Measurements from ENCODE around the gene ZNF263. TPM values are rescaled to one million over a fixed set of nuclear protein-coding genes. Genes with fewer than 3 reads are reported as not detected.

Gene ZNF263
- total RNA-seq: 10 to 100 TPM; 29.2 to 35.1 TPM
- 47.7 TPM for polyA plus RNA-seq

GRCh38 chr16:3282730-3283542, at the start of gene ZNF263:
Gene ZNF263 (plus strand): TSS chr16:3283491. CDS start chr16:3283819, 328 bp downstream.
- H3K4me1 ChIP-seq (ENCODE audit: insufficient read depth, low read length): peaks cover 25% of the 10 kb centered on the region
- H3K36me3 ChIP-seq (ENCODE audit: insufficient read depth, low read length): peaks cover 28% of the 10 kb centered on the region
- H3K4me1 Mint-ChIP-seq: peaks cover 35 to 48% (median 41%) of the 10 kb centered on the region in 3 donors
- peak within 1 kb of the TSS; percentile 88 to 97 (median 96) for H3K4me3 Mint-ChIP-seq
- H3K4me3 ChIP-seq (ENCODE audit: low read length): peak within 1 kb of the TSS; percentile 91
- H3K9me3 Mint-ChIP-seq: peaks cover 0 to 25% (median 11%) of the 10 kb centered on the region in 5 donors
- POLR2A ChIA-PET: interaction anchor here (0.6 to 1.9 kb wide), 17 partner anchors 16 to 435 kb away, joined by 3 to 21 read pairs (median 4); partner anchors contain the start of genes TIGD7, ZNF174, ZNF213 and ZNF75A
- peaks cover 0 to 4% of the 10 kb centered on the region in 2 donors for H3K27me3 Mint-ChIP-seq
- peaks cover 18 to 48% (median 38%) of the 10 kb centered on the region in 3 donors for H3K36me3 Mint-ChIP-seq
- peaks cover 9% of the 10 kb centered on the region for H3K9me3 ChIP-seq (ENCODE audit: low read length)
- DNase-seq: peak; percentile 87 to 95 (median 94)
- peak within 1 kb of the TSS; percentile 95 for H3K27ac ChIP-seq (ENCODE audit: low read depth, low read length)
- CTCF ChIA-PET: interaction anchor here (0.7 to 2.1 kb wide), 9 partner anchors 10 to 218 kb away, joined by 3 to 10 read pairs (median 3); partner anchors contain the start of genes CLUAP1, TIGD7, ZNF174 and ZNF75A
- no peaks in the 10 kb centered on the region for H3K27me3 ChIP-seq (ENCODE audit: insufficient read depth, low read length, poor library complexity, severe bottlenecking)
- peak within 1 kb of the TSS; percentile 84 to 99 (median 96) for H3K27ac Mint-ChIP-seq

- H3K27ac Mint-ChIP-seq: peak overlapping the region in 6 of 8 donors; percentile 84 to 97 (median 96)
- no peaks in the 10 kb centered on the region for H3K27me3 ChIP-seq (ENCODE audit: insufficient read depth, low read length, poor library complexity, severe bottlenecking)
- peaks cover 21% of the 10 kb centered on the region for H3K4me1 ChIP-seq (ENCODE audit: insufficient read depth, low read length)
- no peak for DNase-seq
- POLR2A ChIA-PET: interaction anchor here (0.6 to 1.6 kb wide), 10 partner anchors 13 to 1047 kb away, joined by 3 to 10 read pairs (median 4); no protein-coding TSS in a partner anchor
- CTCF ChIA-PET: interaction anchor here (1.1 kb wide), 1 partner anchor 19 kb away, joined by 4 read pairs; no protein-coding TSS in a partner anchor
- H3K4me3 ChIP-seq (ENCODE audit: low read length): peak overlapping the region; percentile 99
- H3K4me1 Mint-ChIP-seq: peaks cover 37 to 47% (median 42%) of the 10 kb centered on the region in 3 donors
- H3K36me3 Mint-ChIP-seq: peaks cover 33 to 49% (median 39%) of the 10 kb centered on the region in 3 donors
- H3K9me3 ChIP-seq (ENCODE audit: low read length): no peaks in the 10 kb centered on the region
- peak overlapping the region; percentile 92 for H3K27ac ChIP-seq (ENCODE audit: low read depth, low read length)
- H3K4me3 Mint-ChIP-seq: peak overlapping the region; percentile 92 to 98 (median 95)
- H3K36me3 ChIP-seq (ENCODE audit: insufficient read depth, low read length): peaks cover 31% of the 10 kb centered on the region
- peaks cover 6 to 15% (median 13%) of the 10 kb centered on the region in 5 donors for H3K9me3 Mint-ChIP-seq
- H3K27me3 Mint-ChIP-seq: no peaks in the 10 kb centered on the region
Observed at GRCh38 chr16:3234543-3234856, 48.8 kb upstream of the ZNF263 start.

DNA sequence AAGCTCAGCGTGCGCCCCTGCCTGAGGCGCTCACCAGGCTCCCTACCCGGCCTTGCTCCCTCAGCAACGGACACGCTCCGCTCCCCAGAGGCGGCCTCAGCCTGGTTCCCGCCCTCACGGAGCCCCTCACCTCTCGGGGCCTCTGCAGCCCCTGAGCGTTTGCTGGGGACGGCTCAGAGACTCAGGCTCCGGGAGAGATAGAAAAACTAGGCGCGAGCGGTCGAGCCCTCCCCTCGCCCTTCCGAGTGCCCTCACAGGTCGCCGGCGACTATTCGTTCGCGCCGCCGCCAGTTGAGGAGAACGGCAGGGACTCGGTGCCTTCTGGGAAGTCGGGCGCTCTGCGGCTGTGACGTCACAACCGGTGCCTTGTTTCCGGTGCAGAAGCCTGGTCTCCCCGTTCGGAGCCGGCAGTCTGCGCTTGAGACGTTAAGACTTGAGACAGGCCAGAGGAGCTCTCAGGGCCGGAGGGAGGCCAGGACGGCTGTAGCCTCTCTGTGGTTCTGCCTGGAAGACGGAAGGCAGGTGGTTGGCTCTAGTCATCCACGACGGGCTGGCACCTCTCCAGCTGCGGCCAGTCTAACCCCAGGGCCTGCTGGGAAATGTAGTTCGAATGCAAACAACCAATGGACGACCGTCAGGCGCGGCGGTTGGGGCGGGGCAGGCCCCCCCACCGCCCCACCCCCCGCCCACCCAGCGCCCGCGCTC, 48.3 kb upstream of the ZNF263 start, which contains the start of gene ZNF200:
Gene ZNF200, minus strand, starts transcription at position 302 of the 705 bp plus-strand sequence. CDS start 1,403 bp downstream, outside the sequence.
- Mint-ChIP-seq H3K27me3 (peaks cover 0 to 2% of the 10 kb centered on the region in 2 donors), H3K9me3 (peaks cover 5 to 13% (median 12%) of the 10 kb centered on the region in 5 donors), H3K27ac (peak within 1 kb of the TSS; percentile 96 to 97 (median 97)), H3K4me3 (peak within 1 kb of the TSS; percentile 92 to 98 (median 95)), H3K36me3 (peaks cover 32 to 47% (median 36%) of the 10 kb centered on the region in 3 donors), H3K4me1 (peaks cover 37 to 47% (median 42%) of the 10 kb centered on the region in 3 donors)
- CTCF ChIA-PET: interaction anchor here (1.1 kb wide), 1 partner anchor 20 kb away, joined by 4 read pairs; no protein-coding TSS in a partner anchor
- no peaks in the 10 kb centered on the region for H3K27me3 ChIP-seq (ENCODE audit: insufficient read depth, low read length, poor library complexity, severe bottlenecking)
- peak within 1 kb of the TSS; percentile 99 for H3K4me3 ChIP-seq (ENCODE audit: low read length)
- H3K9me3 ChIP-seq (ENCODE audit: low read length): no peaks in the 10 kb centered on the region
- DNase-seq: peak; percentile 86 to 94 (median 93)
- POLR2A ChIA-PET: interaction anchor here (0.6 to 1.6 kb wide), 8 partner anchors 15 to 324 kb away, joined by 3 to 5 read pairs (median 4); no protein-coding TSS in a partner anchor
- peak within 1 kb of the TSS; percentile 92 for H3K27ac ChIP-seq (ENCODE audit: low read depth, low read length)
- H3K4me1 ChIP-seq (ENCODE audit: insufficient read depth, low read length): peaks cover 21% of the 10 kb centered on the region
- H3K36me3 ChIP-seq (ENCODE audit: insufficient read depth, low read length): peaks cover 29% of the 10 kb centered on the region

DNA sequence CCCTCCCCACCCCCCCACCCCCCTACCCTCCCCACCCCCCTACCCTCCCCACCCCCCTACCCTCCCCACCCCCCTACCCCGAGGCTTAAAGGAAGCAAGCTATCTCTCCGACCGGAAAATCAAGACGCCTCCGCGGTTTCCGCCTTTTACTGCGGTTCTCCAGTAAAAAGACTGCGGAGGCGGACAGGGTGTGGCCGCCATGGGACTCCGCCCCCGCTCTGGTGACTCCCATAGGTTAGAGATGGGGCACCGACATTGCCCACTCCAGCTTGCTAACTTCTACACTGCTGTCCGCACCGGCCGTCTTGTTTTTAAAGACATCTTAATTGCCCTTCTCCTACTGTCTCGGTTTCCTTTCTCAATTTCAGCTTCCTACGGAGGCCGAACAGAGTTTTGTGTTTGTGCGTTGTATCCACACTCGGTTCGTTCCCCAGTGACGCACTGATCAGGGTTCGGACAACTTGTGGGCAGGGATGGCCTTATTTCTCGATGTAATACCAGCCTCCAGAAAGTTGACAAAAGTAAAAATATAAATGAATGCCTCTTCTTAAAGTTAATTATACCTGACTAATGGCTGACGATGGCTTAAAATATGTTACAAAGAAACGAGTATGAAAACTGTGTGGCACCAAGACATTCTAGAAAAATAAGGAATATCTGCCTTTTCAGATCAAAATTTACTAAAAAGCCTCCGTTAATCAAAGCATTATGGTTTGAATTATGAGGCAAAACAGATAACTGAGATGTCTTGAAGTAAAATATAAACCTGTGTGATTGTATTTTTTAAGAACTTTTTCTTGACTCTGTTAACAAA, 47.2 kb upstream of the ZNF263 start:
- Histone ChIP-seq H3K27me3 (ENCODE audit: insufficient read depth, low read length, poor library complexity, severe bottlenecking) (no peaks in the 10 kb centered on the region), H3K9me3 (ENCODE audit: low read length) (no peaks in the 10 kb centered on the region), H3K27ac (ENCODE audit: low read depth, low read length) (no peak overlapping the region), H3K36me3 (ENCODE audit: insufficient read depth, low read length) (peaks cover 18% of the 10 kb centered on the region), H3K4me1 (ENCODE audit: insufficient read depth, low read length) (peaks cover 21% of the 10 kb centered on the region), H3K4me3 (ENCODE audit: low read length) (no peak overlapping the region)
- peaks cover 0 to 8% of the 10 kb centered on the region in 2 donors for H3K27me3 Mint-ChIP-seq
- H3K36me3 Mint-ChIP-seq: peaks cover 21 to 37% (median 25%) of the 10 kb centered on the region in 3 donors
- peak overlapping the region; percentile 12 to 95 (median 80) for H3K27ac Mint-ChIP-seq
- peak overlapping the region; percentile 59 to 92 (median 80) for H3K4me3 Mint-ChIP-seq
- H3K9me3 Mint-ChIP-seq: peaks cover 0 to 6% (median 2%) of the 10 kb centered on the region in 5 donors
- ChIA-PET POLR2A (interaction anchor here (0.6 to 1.6 kb wide), 5 partner anchors 16 to 86 kb away, joined by 4 to 5 read pairs (median 4); no protein-coding TSS in a partner anchor), CTCF (no interaction called here)
- H3K4me1 Mint-ChIP-seq: peaks cover 36 to 46% (median 36%) of the 10 kb centered on the region in 3 donors
- DNase-seq: peak; percentile 18 to 62 (median 33)

GRCh38 chr16:3241761-3242160, 41.5 kb upstream of the ZNF263 start:
- H3K4me3 Mint-ChIP-seq: no peak overlapping the region
- H3K4me1 ChIP-seq (ENCODE audit: insufficient read depth, low read length): no peaks in the 10 kb centered on the region
- H3K36me3 ChIP-seq (ENCODE audit: insufficient read depth, low read length): no peaks in the 10 kb centered on the region
- peaks cover 0 to 2% (median under 1%) of the 10 kb centered on the region in 3 donors for H3K4me1 Mint-ChIP-seq
- no peak for DNase-seq
- no peak overlapping the region for H3K4me3 ChIP-seq (ENCODE audit: low read length)
- ChIA-PET POLR2A (interaction anchor here (0.6 kb wide), 1 partner anchor 13 kb away, joined by 3 read pairs; no protein-coding TSS in a partner anchor), CTCF (no interaction called here)
- peaks cover 10 to 44% of the 10 kb centered on the region in 2 donors for H3K27me3 Mint-ChIP-seq
- H3K27ac Mint-ChIP-seq: no peak overlapping the region
- no peaks in the 10 kb centered on the region for H3K9me3 ChIP-seq (ENCODE audit: low read length)
- H3K27ac ChIP-seq (ENCODE audit: low read depth, low read length): no peak overlapping the region
- no peaks in the 10 kb centered on the region for H3K27me3 ChIP-seq (ENCODE audit: insufficient read depth, low read length, poor library complexity, severe bottlenecking)
- H3K36me3 Mint-ChIP-seq: peaks cover 0 to 3% (median 0%) of the 10 kb centered on the region in 3 donors
- no peaks in the 10 kb centered on the region for H3K9me3 Mint-ChIP-seq

DNA sequence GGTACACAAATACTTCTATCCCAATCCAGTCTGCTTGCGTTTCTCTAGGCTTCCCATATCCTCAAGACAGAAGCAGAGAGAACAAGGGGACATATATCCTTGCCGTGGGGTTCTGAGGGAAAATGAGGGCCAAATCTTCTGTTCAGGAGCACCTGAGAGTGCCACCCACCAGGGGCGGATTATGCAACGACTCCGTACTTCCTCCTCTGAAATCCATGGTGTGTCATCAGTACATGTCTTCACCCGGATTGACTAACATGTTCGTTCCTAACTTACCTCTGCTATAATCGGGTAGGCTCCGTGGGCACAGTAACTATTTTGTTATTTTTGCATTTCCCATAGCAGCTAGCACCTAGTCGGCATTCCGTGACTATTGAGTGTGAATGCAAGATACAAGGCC, 40.6 kb upstream of the ZNF263 start:
- Histone ChIP-seq H3K4me1 (ENCODE audit: insufficient read depth, low read length) (no peaks in the 10 kb centered on the region), H3K9me3 (ENCODE audit: low read length) (no peaks in the 10 kb centered on the region), H3K27me3 (ENCODE audit: insufficient read depth, low read length, poor library complexity, severe bottlenecking) (no peaks in the 10 kb centered on the region), H3K4me3 (ENCODE audit: low read length) (no peak overlapping the region), H3K27ac (ENCODE audit: low read depth, low read length) (no peak overlapping the region), H3K36me3 (ENCODE audit: insufficient read depth, low read length) (no peaks in the 10 kb centered on the region)
- Mint-ChIP-seq H3K9me3 (no peaks in the 10 kb centered on the region), H3K36me3 (peaks cover 0 to 3% (median 0%) of the 10 kb centered on the region in 3 donors), H3K27ac (no peak overlapping the region), H3K27me3 (peaks cover 14 to 44% of the 10 kb centered on the region in 2 donors), H3K4me1 (no peaks in the 10 kb centered on the region), H3K4me3 (no peak overlapping the region)
- DNase-seq: no peak
- ChIA-PET POLR2A (interaction anchor here (0.6 kb wide), 1 partner anchor 12 kb away, joined by 3 read pairs; no protein-coding TSS in a partner anchor), CTCF (interaction anchor here (1.5 kb wide), 1 partner anchor 68 kb away, joined by 3 read pairs; no protein-coding TSS in a partner anchor)

DNA sequence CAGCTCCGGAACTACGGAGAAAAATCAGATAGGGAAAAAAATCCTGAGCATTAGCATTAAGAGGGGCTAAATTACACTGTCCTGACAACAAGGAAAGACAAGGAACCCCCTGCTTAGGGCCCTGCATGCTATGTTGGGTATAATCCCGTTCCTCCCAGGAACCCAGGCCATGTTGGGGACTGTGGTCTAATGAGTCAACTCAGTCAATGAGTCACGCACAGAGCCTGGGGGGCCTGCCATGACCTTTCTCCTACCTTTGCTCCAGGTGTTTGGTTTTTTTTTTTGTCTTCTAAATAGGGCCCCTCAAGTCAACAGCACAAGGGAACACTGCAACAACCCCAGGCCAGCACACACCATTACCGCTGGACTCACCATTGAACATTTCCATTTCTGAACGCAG, 39.4 kb upstream of the ZNF263 start:
- ChIA-PET CTCF (interaction anchor here (1.5 kb wide), 1 partner anchor 69 kb away, joined by 3 read pairs; no protein-coding TSS in a partner anchor), POLR2A (no interaction called here)
- H3K27me3 Mint-ChIP-seq: peaks cover 16 to 44% of the 10 kb centered on the region in 2 donors
- no peaks in the 10 kb centered on the region for H3K4me1 ChIP-seq (ENCODE audit: insufficient read depth, low read length)
- H3K27ac Mint-ChIP-seq: no peak overlapping the region
- no peaks in the 10 kb centered on the region for H3K9me3 ChIP-seq (ENCODE audit: low read length)
- no peaks in the 10 kb centered on the region for H3K27me3 ChIP-seq (ENCODE audit: insufficient read depth, low read length, poor library complexity, severe bottlenecking)
- no peaks in the 10 kb centered on the region for H3K36me3 ChIP-seq (ENCODE audit: insufficient read depth, low read length)
- H3K4me1 Mint-ChIP-seq: no peaks in the 10 kb centered on the region
- H3K4me3 Mint-ChIP-seq: no peak overlapping the region
- no peak overlapping the region for H3K27ac ChIP-seq (ENCODE audit: low read depth, low read length)
- peaks cover 0 to 3% (median 0%) of the 10 kb centered on the region in 3 donors for H3K36me3 Mint-ChIP-seq
- no peak overlapping the region for H3K4me3 ChIP-seq (ENCODE audit: low read length)
- no peak for DNase-seq
- H3K9me3 Mint-ChIP-seq: no peaks in the 10 kb centered on the region
